HEK293 (cell line): ENCODE results near the gene TMEM91.

Source experiments
- CTCF ChIA-PET: fragments of 350-600 bp; formaldehyde crosslinking; extraction: SDS; loops from one replicate; lab custom pipeline; 2021; ENCODE audit warnings: antibody characterized with exemption; lab: Yijun Ruan, JAX
- POLR2A ChIA-PET: fragments of 300-600 bp; formaldehyde crosslinking; extraction: SDS; loops from one replicate; lab custom pipeline; 2020; ENCODE audit warnings: antibody characterized with exemption, inconsistent platforms; lab: Yijun Ruan, JAX
- H3K27ac ChIP-seq: fragments of 200-500 bp; sonication (Bioruptor generic); 2 replicates; pipeline ENCODE4 v1.5.1; 2014; ENCODE audit warnings: low read depth, low read length, control low read depth, inconsistent platforms; ENCODE audit errors: extremely low read depth
- H3K36me3 ChIP-seq, 2 experiments: fragments of 200-500 bp in 1 of 2; sonication (Bioruptor generic) in 1 of 2; 1 replicate in 1 of 2; 2 replicates in 1 of 2; pipeline ENCODE4 v1.5.1; 2014 to 2017; ENCODE audit warnings: inconsistent platforms in 2 of 2, low read length in 2 of 2; ENCODE audit not compliant: control insufficient read depth in 2 of 2, insufficient read depth in 1 of 2
- H3K4me1 ChIP-seq: fragments of 200-500 bp; sonication (Bioruptor generic); 2 replicates; pipeline ENCODE4 v1.5.1; 2014; ENCODE audit warnings: mild to moderate bottlenecking, low read length, inconsistent platforms; ENCODE audit not compliant: control insufficient read depth, insufficient read depth
- H3K4me3 ChIP-seq: 2 replicates; pipeline ENCODE4 v1.5.1; 2011; ENCODE audit warnings: low read depth, mild to moderate bottlenecking, control low read depth, low read length, moderate library complexity
- H3K9me3 ChIP-seq: fragments of 200-500 bp; sonication (Bioruptor generic); 2 replicates; pipeline ENCODE4 v1.5.1; 2014; ENCODE audit warnings: low read depth, low read length, inconsistent platforms; ENCODE audit not compliant: control insufficient read depth, insufficient read depth
- GLIS2 ChIP-seq: fragments of 450-650 bp; formaldehyde crosslinking; IDR thresholded peaks from 2 replicates; pipeline ENCODE4 v1.5.1; 2016; ENCODE audit warnings: missing biosample characterization, missing genetic modification characterization
- TRIM28 ChIP-seq: IDR thresholded peaks from 2 replicates; pipeline ENCODE4 v1.6.1; 2011; ENCODE audit warnings: low read length, control low read depth, borderline replicate concordance
- YY2 ChIP-seq: fragments of 450-650 bp; formaldehyde crosslinking; IDR thresholded peaks from 2 replicates; pipeline ENCODE4 v1.5.1; 2016; ENCODE audit warnings: missing biosample characterization, missing genetic modification characterization
- ZBTB48 ChIP-seq: fragments of 450-650 bp; formaldehyde crosslinking; IDR thresholded peaks from 2 replicates; pipeline ENCODE4 v1.5.1; 2016; ENCODE audit warnings: missing biosample characterization, missing genetic modification characterization
- ZNF133 ChIP-seq: fragments of 450-650 bp; formaldehyde crosslinking; IDR thresholded peaks from 2 replicates; pipeline ENCODE4 v1.5.1; 2016; ENCODE audit warnings: missing biosample characterization, missing genetic modification characterization
- ZNF184 ChIP-seq: fragments of 450-650 bp; IDR thresholded peaks from 2 replicates; pipeline ENCODE4 v1.5.1; 2018; ENCODE audit warnings: missing biosample characterization, mild to moderate bottlenecking, missing genetic modification characterization
- ZNF2 ChIP-seq: fragments of 450-650 bp; formaldehyde crosslinking; IDR thresholded peaks from 2 replicates; pipeline ENCODE4 v1.5.1; 2016; ENCODE audit warnings: missing biosample characterization, missing genetic modification characterization
- ZNF23 ChIP-seq: fragments of 450-650 bp; formaldehyde crosslinking; IDR thresholded peaks from 2 replicates; pipeline ENCODE4 v1.5.1; 2016; ENCODE audit warnings: missing biosample characterization, missing genetic modification characterization, borderline replicate concordance
- ZNF274 ChIP-seq, 2 experiments: fragments of 200-500 bp in 1 of 2; fragments of 450-650 bp in 1 of 2; sonication (Bioruptor generic) in 1 of 2; formaldehyde crosslinking in 1 of 2; IDR thresholded peaks; 2 replicates each; pipeline versions ENCODE4 v1.5.1 to v1.6.1; 2014 to 2016; ENCODE audit warnings: borderline replicate concordance in 1 of 2, inconsistent platforms in 1 of 2, low read length in 1 of 2, missing biosample characterization in 1 of 2, missing genetic modification characterization in 1 of 2
- ZNF341 ChIP-seq: fragments of 450-650 bp; formaldehyde crosslinking; IDR thresholded peaks from 2 replicates; pipeline ENCODE4; 2016; ENCODE audit warnings: low read depth, missing biosample characterization, missing genetic modification characterization
- ZNF548 ChIP-seq: fragments of 450-650 bp; formaldehyde crosslinking; IDR thresholded peaks from 2 replicates; pipeline ENCODE4 v1.5.1; 2016; ENCODE audit warnings: missing biosample characterization, missing genetic modification characterization
- ZNF560 ChIP-seq: fragments of 450-650 bp; formaldehyde crosslinking; IDR thresholded peaks from 2 replicates; pipeline ENCODE4 v1.5.1; 2017; ENCODE audit warnings: missing biosample characterization, missing genetic modification characterization, borderline replicate concordance
- ZNF610 ChIP-seq: fragments of 450-650 bp; formaldehyde crosslinking; IDR thresholded peaks from 2 replicates; pipeline ENCODE4 v1.5.1; 2016; ENCODE audit warnings: missing biosample characterization, missing genetic modification characterization, borderline replicate concordance
- ZNF677 ChIP-seq: fragments of 450-650 bp; IDR thresholded peaks from 2 replicates; pipeline ENCODE4 v1.5.0; 2018; ENCODE audit warnings: missing biosample characterization, mild to moderate bottlenecking, missing genetic modification characterization, moderate library complexity
- ZNF776 ChIP-seq: fragments of 450-650 bp; formaldehyde crosslinking; IDR thresholded peaks from 2 replicates; pipeline ENCODE4 v1.5.0; 2017; ENCODE audit warnings: missing biosample characterization, missing genetic modification characterization, borderline replicate concordance
- ZNF837 ChIP-seq: fragments of 450-650 bp; formaldehyde crosslinking; IDR thresholded peaks from 2 replicates; pipeline ENCODE4 v1.5.1; 2016; ENCODE audit warnings: missing biosample characterization, missing genetic modification characterization
- ZXDB ChIP-seq: fragments of 450-650 bp; formaldehyde crosslinking; IDR thresholded peaks from 2 replicates; pipeline ENCODE4 v1.5.1; 2016; ENCODE audit warnings: missing biosample characterization, missing genetic modification characterization
- TF ChIP-seq, protein P1 (sequence below): fragments of 450-650 bp; formaldehyde crosslinking; IDR thresholded peaks from 2 replicates; pipeline ENCODE4 v1.5.1; 2016; ENCODE audit warnings: missing biosample characterization, missing genetic modification characterization
- TF ChIP-seq, protein P2 (sequence below): fragments of 450-650 bp; formaldehyde crosslinking; IDR thresholded peaks from 2 replicates; pipeline ENCODE4 v1.5.1; 2016; ENCODE audit warnings: missing biosample characterization, missing genetic modification characterization
- TF ChIP-seq, protein P3 (sequence below): fragments of 450-650 bp; formaldehyde crosslinking; IDR thresholded peaks from 2 replicates; pipeline ENCODE4 v1.5.1; 2016; ENCODE audit warnings: missing biosample characterization, missing genetic modification characterization
- TF ChIP-seq, protein P4 (sequence below): fragments of 450-650 bp; formaldehyde crosslinking; IDR thresholded peaks from 2 replicates; pipeline ENCODE4 v1.5.1; 2016; ENCODE audit warnings: missing biosample characterization, missing genetic modification characterization
- TF ChIP-seq, protein P5 (sequence below): fragments of 450-650 bp; formaldehyde crosslinking; IDR thresholded peaks from 2 replicates; pipeline ENCODE4 v1.5.1; 2016; ENCODE audit warnings: missing biosample characterization, missing genetic modification characterization
- TF ChIP-seq, protein P6 (sequence below): fragments of 450-650 bp; formaldehyde crosslinking; IDR thresholded peaks from 2 replicates; pipeline ENCODE4 v1.5.1; 2016; ENCODE audit warnings: missing biosample characterization, missing genetic modification characterization

TMEM91 gene

DNA sequence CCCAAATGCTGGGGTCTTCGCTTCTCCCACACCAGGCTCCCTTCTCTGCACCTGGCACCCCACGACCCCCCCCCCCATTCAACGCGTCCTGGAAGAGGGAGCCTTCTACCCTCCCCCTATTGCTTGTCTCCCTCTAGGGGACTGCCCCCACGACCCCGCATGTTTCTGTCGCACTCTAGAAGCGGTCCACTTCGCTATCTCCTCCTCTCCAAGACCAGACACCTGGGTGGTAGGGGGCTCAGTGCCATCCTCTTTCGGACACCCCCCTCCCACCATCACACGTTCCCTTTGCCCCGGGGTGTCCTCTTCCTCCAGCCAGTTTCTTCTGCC lies 24.1 kb upstream of the TMEM91 start (continued):
- TF ChIP-seq, protein P1, sequence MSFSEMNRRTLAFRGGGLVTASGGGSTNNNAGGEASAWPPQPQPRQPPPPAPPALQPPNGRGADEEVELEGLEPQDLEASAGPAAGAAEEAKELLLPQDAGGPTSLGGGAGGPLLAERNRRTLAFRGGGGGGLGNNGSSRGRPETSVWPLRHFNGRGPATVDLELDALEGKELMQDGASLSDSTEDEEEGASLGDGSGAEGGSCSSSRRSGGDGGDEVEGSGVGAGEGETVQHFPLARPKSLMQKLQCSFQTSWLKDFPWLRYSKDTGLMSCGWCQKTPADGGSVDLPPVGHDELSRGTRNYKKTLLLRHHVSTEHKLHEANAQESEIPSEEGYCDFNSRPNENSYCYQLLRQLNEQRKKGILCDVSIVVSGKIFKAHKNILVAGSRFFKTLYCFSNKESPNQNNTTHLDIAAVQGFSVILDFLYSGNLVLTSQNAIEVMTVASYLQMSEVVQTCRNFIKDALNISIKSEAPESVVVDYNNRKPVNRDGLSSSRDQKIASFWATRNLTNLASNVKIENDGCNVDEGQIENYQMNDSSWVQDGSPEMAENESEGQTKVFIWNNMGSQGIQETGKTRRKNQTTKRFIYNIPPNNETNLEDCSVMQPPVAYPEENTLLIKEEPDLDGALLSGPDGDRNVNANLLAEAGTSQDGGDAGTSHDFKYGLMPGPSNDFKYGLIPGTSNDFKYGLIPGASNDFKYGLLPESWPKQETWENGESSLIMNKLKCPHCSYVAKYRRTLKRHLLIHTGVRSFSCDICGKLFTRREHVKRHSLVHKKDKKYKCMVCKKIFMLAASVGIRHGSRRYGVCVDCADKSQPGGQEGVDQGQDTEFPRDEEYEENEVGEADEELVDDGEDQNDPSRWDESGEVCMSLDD (tag by site-specific recombination) = no peak
- no peak for TF ChIP-seq ZNF274 (IDR thresholded peaks at IDR 0.05; ENCODE audit: low read length)
- TF ChIP-seq ZNF274 (tag by site-specific recombination; IDR thresholded peaks at IDR 0.05; ENCODE audit: borderline replicate concordance) = no peak
- TF ChIP-seq ZNF23 (tag by site-specific recombination) = 0 out of 2 replicates have a peak, but pooled peaks have one; percentile 27
- TF ChIP-seq, protein P2, sequence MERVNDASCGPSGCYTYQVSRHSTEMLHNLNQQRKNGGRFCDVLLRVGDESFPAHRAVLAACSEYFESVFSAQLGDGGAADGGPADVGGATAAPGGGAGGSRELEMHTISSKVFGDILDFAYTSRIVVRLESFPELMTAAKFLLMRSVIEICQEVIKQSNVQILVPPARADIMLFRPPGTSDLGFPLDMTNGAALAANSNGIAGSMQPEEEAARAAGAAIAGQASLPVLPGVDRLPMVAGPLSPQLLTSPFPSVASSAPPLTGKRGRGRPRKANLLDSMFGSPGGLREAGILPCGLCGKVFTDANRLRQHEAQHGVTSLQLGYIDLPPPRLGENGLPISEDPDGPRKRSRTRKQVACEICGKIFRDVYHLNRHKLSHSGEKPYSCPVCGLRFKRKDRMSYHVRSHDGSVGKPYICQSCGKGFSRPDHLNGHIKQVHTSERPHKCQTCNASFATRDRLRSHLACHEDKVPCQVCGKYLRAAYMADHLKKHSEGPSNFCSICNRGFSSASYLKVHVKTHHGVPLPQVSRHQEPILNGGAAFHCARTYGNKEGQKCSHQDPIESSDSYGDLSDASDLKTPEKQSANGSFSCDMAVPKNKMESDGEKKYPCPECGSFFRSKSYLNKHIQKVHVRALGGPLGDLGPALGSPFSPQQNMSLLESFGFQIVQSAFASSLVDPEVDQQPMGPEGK (tag by site-specific recombination) = peak; percentile 71
- TF ChIP-seq, protein P3, sequence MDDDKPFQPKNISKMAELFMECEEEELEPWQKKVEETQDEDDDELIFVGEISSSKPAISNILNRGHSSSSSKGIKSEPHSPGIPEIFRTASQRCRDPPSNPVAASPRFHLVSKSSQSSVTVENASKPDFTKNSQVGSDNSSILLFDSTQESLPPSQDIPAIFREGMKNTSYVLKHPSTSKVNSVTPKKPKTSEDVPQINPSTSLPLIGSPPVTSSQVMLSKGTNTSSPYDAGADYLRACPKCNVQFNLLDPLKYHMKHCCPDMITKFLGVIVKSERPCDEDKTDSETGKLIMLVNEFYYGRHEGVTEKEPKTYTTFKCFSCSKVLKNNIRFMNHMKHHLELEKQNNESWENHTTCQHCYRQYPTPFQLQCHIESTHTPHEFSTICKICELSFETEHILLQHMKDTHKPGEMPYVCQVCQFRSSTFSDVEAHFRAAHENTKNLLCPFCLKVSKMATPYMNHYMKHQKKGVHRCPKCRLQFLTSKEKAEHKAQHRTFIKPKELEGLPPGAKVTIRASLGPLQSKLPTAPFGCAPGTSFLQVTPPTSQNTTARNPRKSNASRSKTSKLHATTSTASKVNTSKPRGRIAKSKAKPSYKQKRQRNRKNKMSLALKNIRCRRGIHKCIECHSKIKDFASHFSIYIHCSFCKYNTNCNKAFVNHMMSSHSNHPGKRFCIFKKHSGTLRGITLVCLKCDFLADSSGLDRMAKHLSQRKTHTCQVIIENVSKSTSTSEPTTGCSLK (tag by site-specific recombination) = no peak
- TF ChIP-seq ZNF2 = no peak
- no peak for TF ChIP-seq ZNF560 (tag by site-specific recombination)

DNA sequence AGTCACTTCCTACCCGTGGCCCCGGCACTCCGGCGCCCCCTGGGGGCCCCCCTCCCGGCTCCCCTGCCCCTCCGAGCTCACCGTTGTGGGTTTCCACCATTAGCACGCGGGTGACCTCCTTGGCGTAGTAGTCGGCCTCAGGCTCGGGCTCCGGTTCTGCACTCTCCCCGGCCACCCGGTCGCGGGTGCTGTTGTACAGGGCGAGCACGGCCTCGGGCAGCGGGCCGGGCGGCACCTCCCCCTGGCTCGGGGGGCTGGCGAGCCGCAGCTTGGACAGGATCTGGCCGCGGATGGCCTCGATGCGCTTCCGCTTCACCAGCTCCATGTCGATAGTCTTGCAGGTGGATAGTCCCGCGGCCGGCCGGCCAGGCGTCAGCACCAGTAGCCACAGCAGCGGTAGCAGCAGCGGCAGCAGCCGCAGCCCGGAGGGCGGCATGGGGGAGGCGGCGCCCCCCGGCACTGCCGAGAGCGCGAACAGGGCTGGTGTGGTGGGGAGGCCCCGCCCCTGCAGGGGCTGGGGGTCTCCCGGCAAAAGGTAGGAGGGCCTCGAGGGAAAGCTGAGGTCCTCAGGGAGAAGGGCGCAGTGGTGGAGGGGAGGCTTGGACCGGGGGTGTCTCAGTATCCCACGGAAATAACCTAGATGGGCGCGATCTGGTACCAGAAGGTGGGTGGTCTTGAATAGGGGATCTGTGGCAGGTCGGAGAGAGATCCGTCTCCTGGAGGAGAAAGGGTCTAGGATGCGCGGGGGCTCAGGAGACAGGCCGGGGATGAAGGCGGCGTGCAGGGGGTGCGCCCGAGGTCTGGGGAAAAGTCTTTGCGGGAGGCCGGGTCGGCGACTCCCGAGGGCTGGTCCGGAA lies 23.5 kb upstream of the TMEM91 start:
- ChIA-PET POLR2A (interaction anchor here (0.5 to 3.1 kb wide), 16 partner anchors 11 to 88 kb away, joined by 3 to 73 read pairs (median 4); partner anchors contain the start of genes B9D2, DMAC2, HNRNPUL1 and TMEM91), CTCF (interaction anchor here (0.6 to 5.3 kb wide), 16 partner anchors 11 to 487 kb away, joined by 3 to 64 read pairs (median 4); partner anchors contain the start of genes B9D2 and DMAC2)
- Histone ChIP-seq H3K9me3 (no peaks in the 10 kb centered on the region), H3K27ac (peak overlapping the region; percentile 77; the same call in 1 of the 2 replicates), H3K4me1 (peaks cover 5% of the 10 kb centered on the region; the same call in 1 of the 2 replicates), H3K36me3 (peaks cover 2 to 10% of the 10 kb centered on the region in 2 experiments; a peak in 2 of 3 replicates), H3K4me3 (peak overlapping the region; percentile 43)
- TF ChIP-seq TRIM28 (no peak), ZNF341 (tag by site-specific recombination) (peak; percentile 83), ZNF837 (tag by site-specific recombination) (no peak), ZNF610 (tag by site-specific recombination) (no peak), ZNF548 (tag by site-specific recombination) (no peak), YY2 (tag by site-specific recombination) (peak; percentile 50; the same call in 1 of the 2 replicates), ZNF184 (tag by site-specific recombination) (no peak), ZNF776 (tag by site-specific recombination) (no peak), ZNF677 (tag by site-specific recombination) (no peak), ZNF133 (tag by site-specific recombination) (no peak), ZBTB48 (tag by site-specific recombination) (peak; percentile 52), ZXDB (tag by site-specific recombination) (peak; percentile 63; the same call in 1 of the 2 replicates), GLIS2 (peak; percentile 92), ZNF560 (tag by site-specific recombination) (no peak)
- TF ChIP-seq, protein P4, sequence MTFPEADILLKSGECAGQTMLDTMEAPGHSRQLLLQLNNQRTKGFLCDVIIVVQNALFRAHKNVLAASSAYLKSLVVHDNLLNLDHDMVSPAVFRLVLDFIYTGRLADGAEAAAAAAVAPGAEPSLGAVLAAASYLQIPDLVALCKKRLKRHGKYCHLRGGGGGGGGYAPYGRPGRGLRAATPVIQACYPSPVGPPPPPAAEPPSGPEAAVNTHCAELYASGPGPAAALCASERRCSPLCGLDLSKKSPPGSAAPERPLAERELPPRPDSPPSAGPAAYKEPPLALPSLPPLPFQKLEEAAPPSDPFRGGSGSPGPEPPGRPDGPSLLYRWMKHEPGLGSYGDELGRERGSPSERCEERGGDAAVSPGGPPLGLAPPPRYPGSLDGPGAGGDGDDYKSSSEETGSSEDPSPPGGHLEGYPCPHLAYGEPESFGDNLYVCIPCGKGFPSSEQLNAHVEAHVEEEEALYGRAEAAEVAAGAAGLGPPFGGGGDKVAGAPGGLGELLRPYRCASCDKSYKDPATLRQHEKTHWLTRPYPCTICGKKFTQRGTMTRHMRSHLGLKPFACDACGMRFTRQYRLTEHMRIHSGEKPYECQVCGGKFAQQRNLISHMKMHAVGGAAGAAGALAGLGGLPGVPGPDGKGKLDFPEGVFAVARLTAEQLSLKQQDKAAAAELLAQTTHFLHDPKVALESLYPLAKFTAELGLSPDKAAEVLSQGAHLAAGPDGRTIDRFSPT (tag by site-specific recombination) = peak; percentile 79; the same call in 1 of the 2 replicates
- TF ChIP-seq, protein P5, sequence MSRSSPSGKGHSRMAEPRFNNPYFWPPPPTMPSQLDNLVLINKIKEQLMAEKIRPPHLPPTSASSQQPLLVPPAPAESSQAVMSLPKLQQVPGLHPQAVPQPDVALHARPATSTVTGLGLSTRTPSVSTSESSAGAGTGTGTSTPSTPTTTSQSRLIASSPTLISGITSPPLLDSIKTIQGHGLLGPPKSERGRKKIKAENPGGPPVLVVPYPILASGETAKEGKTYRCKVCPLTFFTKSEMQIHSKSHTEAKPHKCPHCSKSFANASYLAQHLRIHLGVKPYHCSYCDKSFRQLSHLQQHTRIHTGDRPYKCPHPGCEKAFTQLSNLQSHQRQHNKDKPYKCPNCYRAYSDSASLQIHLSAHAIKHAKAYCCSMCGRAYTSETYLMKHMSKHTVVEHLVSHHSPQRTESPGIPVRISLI (tag by site-specific recombination) = no peak
- TF ChIP-seq, protein P6, sequence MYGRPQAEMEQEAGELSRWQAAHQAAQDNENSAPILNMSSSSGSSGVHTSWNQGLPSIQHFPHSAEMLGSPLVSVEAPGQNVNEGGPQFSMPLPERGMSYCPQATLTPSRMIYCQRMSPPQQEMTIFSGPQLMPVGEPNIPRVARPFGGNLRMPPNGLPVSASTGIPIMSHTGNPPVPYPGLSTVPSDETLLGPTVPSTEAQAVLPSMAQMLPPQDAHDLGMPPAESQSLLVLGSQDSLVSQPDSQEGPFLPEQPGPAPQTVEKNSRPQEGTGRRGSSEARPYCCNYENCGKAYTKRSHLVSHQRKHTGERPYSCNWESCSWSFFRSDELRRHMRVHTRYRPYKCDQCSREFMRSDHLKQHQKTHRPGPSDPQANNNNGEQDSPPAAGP (tag by site-specific recombination) = no peak
